Measurements from ENCODE around the gene CPA3.

Gene CPA3

DNA sequence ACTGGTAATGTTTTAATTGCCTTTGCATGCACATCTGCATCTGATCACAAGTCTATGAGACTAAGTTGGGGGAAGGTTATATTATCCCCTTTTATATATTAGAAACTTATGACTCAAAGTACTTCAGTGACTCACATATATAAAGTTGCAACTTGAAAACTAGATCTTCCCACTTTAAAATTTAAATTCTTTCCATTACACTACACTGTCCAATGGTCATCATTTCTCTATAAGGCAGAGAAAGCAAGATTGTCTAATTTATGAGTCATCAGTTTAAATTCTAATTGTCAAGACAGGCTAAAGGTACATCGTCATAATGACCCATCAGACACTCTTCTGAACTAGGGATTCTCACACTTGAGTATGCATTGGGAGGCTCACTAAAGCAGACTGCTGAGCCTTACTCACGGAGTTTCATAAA is 37.9 kb downstream of the CPA3 start:
- no peak for DNase-seq (ENCODE audit: low spot score)
- TF ChIP-seq, protein P1, sequence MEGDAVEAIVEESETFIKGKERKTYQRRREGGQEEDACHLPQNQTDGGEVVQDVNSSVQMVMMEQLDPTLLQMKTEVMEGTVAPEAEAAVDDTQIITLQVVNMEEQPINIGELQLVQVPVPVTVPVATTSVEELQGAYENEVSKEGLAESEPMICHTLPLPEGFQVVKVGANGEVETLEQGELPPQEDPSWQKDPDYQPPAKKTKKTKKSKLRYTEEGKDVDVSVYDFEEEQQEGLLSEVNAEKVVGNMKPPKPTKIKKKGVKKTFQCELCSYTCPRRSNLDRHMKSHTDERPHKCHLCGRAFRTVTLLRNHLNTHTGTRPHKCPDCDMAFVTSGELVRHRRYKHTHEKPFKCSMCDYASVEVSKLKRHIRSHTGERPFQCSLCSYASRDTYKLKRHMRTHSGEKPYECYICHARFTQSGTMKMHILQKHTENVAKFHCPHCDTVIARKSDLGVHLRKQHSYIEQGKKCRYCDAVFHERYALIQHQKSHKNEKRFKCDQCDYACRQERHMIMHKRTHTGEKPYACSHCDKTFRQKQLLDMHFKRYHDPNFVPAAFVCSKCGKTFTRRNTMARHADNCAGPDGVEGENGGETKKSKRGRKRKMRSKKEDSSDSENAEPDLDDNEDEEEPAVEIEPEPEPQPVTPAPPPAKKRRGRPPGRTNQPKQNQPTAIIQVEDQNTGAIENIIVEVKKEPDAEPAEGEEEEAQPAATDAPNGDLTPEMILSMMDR (IDR thresholded peaks at IDR 0.05; ENCODE audit: extremely low read depth, insufficient read depth, missing control alignments) = no peak
- in situ Hi-C loops (cut with MboI; ENCODE audit: low pct_unique_long_range_greater_than_20kb, low sequenced_read_pairs, unreplicated experiment) = no loop called here

DNA sequence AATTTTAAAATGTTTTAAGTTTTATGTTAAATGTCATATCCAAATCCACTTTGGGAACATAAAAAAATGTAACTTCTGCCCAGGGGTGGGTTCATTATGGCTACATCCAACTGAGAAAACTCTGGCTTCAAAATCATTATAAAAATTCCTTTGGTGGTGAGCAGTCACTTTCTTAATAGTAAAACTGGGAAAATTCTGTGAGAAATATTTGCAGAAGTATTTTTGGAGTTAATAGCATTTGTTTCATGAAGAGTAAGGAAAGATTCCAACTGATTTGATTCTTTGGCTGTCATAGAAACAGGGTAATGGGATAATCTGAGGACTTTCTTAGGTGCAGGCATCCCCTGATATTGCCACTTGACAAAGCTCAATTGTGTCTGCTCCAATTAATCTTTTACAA is 38.8 kb downstream of the CPA3 start:
- TF ChIP-seq, protein P1 (IDR thresholded peaks at IDR 0.05; ENCODE audit: extremely low read depth, insufficient read depth, missing control alignments) = no peak
- DNase-seq (ENCODE audit: low spot score) = no peak
- in situ Hi-C loops (cut with MboI; ENCODE audit: low pct_unique_long_range_greater_than_20kb, low sequenced_read_pairs, unreplicated experiment) = no loop called here

DNA sequence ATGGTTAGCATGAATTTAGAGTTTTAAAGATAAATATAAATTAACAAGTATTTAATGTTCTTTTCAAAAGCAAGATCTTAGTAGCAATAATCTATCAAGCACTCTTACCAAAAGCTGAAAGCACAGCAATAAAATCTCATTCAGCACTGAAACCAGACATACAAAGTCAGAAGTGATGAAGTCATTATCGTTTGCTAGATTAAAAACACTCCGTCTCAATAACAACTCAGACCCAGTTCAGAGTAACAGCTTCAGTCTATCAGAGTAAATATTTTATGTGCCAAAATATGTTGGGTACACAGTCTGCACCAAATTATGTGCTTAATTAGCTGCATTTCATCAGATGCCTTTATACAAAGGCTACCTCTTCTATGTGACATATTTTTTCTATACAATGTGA is 41.6 kb downstream of the CPA3 start:
- TF ChIP-seq, protein P1 (IDR thresholded peaks at IDR 0.05; ENCODE audit: extremely low read depth, insufficient read depth, missing control alignments) = no peak
- in situ Hi-C loops (cut with MboI; ENCODE audit: low pct_unique_long_range_greater_than_20kb, low sequenced_read_pairs, unreplicated experiment) = no loop called here
- no peak for DNase-seq (ENCODE audit: low spot score)

DNA sequence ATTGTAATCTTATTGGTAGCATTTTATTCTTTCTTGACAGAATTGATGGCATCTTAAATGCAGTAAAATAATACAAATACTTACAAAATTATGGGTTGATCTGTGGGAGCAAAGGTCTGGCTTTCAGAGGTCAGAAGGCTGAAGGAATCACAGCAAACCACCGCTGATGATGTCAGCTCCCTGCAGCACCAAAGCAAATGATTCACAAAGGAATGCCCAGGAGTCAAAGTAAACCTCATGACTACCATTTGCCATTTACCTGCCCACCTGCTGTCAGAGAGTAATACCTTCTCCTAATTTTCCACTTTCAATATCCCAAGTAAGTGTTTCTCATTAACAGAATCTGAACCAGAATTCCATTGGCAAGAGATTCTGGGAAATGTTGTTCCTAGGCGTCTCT is 46.1 kb downstream of the CPA3 start:
- TF ChIP-seq, protein P1 (IDR thresholded peaks at IDR 0.05; ENCODE audit: extremely low read depth, insufficient read depth, missing control alignments) = no peak
- in situ Hi-C loops (cut with MboI; ENCODE audit: low pct_unique_long_range_greater_than_20kb, low sequenced_read_pairs, unreplicated experiment) = no loop called here
- no peak for DNase-seq (ENCODE audit: low spot score)

DNA sequence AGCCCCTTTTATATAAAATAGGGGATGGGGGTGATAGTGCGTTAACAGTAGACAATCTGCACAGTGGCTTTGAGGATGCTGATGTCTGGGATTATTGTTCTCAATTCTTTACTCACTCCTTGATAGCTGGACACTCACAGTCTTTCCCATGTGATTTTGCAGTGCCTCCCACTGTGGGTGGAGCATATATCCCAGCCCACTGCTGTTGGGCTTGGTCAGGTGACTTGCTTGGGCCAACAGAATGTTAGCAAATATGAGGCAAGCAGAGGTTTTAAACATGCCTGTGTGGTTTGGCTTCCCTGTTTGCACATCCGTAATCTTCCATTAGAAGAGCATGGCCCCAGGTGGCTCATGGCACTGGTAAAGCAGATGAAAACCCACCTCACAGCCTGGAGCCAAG is 46.5 kb downstream of the CPA3 start:
- no peak for DNase-seq (ENCODE audit: low spot score)
- TF ChIP-seq, protein P1 (IDR thresholded peaks at IDR 0.05; ENCODE audit: extremely low read depth, insufficient read depth, missing control alignments) = no peak

DNA sequence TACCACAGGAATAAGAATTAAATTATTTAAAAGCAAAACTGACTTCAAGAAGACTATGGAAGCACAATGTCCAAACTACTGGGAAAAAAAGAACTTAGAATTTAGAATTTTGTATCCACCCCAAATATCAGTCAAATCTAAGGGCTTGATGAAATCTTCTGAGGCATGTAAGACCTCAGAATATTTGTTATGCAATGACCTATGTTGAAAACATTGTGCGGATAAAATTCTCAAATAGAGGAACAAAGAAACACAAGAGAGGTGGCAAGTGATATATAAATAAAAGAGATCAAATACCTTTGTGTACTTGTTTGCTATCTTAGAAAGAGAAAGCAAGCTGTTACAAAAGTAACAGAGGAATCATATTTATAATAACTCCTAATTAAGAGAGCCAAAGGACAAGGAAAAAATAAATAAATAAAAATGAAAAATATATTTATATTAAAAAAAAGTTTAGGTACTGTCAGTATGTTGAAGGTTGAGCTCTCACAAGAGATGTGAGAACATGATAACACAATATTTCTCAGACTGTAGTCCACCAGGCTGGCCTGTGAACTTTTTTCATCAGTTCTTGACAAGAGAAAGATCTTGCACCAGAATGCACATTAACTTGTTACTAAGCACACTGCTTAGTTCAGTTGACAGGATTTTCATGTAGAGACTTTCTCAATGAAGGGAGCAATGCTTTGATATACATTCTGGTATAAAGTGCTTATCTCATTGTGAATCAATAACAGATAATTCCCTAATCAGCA is 50.0 kb downstream of the CPA3 start:
- TF ChIP-seq, protein P1 (IDR thresholded peaks at IDR 0.05; ENCODE audit: extremely low read depth, insufficient read depth, missing control alignments) = no peak
- in situ Hi-C loops (cut with MboI; ENCODE audit: low pct_unique_long_range_greater_than_20kb, low sequenced_read_pairs, unreplicated experiment) = no loop called here
- DNase-seq (ENCODE audit: low spot score) = no peak

More for the DNA sequence above, 46.5 kb downstream of the CPA3 start:
- in situ Hi-C loops (cut with MboI; ENCODE audit: low pct_unique_long_range_greater_than_20kb, low sequenced_read_pairs, unreplicated experiment) = no loop called here

Measured in GM13977 (cell line).